Suprapubic skin (tissue), 4 donors: ENCODE measurements around the gene HMGN4.

Source experiments
- POLR2A ChIP-seq, 2 donors: fragments of 450-650 bp; IDR thresholded peaks; one replicate each; pipeline ENCODE4 v1.6.1; 2017; ENCODE audit warnings: antibody characterized with exemption in 2 of 2, mild to moderate bottlenecking in 2 of 2, moderate library complexity in 2 of 2
- POLR2AphosphoS5 ChIP-seq, 3 donors: sonication (generic); formaldehyde crosslinking; IDR thresholded peaks; one replicate each; pipeline ENCODE4 v1.6.1; 2017; ENCODE audit warnings: antibody characterized with exemption in 3 of 3
- TF ChIP-seq, protein P1 (sequence below), 2 donors: fragments of 200-600 bp in 1 of 2; fragments of 450-650 bp in 1 of 2; sonication (generic) in 1 of 2; IDR thresholded peaks; one replicate each; pipeline ENCODE4 v1.5.1; 2016 to 2019; ENCODE audit warnings: antibody characterized with exemption in 2 of 2, mild to moderate bottlenecking in 1 of 2, moderate library complexity in 1 of 2

DNA sequence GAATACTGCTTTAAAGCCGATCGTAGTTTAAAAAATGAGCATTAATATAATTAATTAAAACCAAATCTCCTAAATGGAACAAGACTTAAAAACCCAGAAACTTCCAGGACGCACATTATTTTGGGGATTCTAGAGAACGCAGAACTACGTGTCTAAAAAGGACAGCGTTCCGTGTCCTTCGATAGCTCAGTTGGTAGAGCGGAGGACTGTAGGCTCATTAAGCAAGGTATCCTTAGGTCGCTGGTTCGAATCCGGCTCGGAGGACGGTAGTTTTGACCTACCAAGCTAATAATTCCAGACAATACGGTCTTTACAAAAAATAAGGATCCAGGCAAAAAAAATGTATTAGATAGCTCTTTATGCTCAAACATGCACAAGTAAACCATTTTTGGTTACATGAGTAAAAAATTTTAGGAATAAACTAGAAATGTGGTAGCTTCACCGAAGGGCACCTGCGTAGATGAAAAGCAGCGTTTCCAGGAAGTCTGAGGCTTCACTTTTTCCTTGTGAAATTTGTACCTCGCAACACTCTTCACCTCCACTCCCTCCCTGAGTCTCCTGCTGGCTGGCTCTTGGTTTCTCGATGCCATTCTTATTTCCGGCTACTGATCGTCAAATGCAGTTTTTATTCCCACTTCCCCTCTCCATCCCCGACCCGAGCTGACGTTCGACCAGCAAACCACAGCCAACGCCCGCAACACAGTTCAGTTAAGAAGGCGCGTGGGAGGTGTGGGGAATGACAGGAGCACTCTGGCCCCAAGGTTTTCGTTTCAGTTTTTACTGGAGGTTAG lies 39.0 kb downstream of the HMGN4 start:
- TF ChIP-seq, protein P1, sequence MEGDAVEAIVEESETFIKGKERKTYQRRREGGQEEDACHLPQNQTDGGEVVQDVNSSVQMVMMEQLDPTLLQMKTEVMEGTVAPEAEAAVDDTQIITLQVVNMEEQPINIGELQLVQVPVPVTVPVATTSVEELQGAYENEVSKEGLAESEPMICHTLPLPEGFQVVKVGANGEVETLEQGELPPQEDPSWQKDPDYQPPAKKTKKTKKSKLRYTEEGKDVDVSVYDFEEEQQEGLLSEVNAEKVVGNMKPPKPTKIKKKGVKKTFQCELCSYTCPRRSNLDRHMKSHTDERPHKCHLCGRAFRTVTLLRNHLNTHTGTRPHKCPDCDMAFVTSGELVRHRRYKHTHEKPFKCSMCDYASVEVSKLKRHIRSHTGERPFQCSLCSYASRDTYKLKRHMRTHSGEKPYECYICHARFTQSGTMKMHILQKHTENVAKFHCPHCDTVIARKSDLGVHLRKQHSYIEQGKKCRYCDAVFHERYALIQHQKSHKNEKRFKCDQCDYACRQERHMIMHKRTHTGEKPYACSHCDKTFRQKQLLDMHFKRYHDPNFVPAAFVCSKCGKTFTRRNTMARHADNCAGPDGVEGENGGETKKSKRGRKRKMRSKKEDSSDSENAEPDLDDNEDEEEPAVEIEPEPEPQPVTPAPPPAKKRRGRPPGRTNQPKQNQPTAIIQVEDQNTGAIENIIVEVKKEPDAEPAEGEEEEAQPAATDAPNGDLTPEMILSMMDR (IDR thresholded peaks at IDR 0.05): no peak
- TF ChIP-seq POLR2AphosphoS5 (IDR thresholded peaks at IDR 0.05) (no peak), POLR2A (IDR thresholded peaks at IDR 0.05) (no peak)
